HG02623 (cell line): Measurements from ENCODE around the gene OR4X2.
"Not testable (repeated sequence)": the region's sequence is repeated elsewhere in the genome, so short reads cannot be mapped to it uniquely, and the experiment has no call there.

ENCODE experiments used
- ATAC-seq: cut with Tn5 transposase; IDR thresholded peaks from one replicate; pipeline ENCODE4 v1.9.1; 2021; ENCODE audit warnings: moderate library complexity; ENCODE audit not compliant: unreplicated experiment

Gene OR4X2, protein sequence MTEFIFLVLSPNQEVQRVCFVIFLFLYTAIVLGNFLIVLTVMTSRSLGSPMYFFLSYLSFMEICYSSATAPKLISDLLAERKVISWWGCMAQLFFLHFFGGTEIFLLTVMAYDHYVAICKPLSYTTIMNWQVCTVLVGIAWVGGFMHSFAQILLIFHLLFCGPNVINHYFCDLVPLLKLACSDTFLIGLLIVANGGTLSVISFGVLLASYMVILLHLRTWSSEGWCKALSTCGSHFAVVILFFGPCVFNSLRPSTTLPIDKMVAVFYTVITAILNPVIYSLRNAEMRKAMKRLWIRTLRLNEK

DNA sequence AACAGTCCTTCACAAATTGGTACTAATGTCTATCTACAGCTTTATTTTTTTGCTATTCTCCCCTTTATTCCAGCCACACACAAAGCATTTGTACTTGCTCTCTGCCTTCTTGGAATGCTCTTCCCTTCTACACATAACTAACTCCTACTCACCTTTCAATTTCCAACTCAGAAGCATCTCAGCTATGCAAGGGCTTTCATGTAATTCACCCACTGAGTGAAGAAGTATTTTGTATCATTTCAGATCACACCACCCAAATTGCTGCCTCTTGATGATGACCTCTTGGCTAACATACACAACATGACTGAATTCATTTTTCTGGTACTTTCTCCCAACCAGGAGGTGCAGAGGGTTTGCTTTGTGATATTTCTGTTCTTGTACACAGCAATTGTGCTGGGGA lies at the start of gene OR4X2:
TSS of gene OR4X2 (plus strand) at position 301 of the 400 bp plus-strand sequence. CDS start at position 301, 0 bp downstream.
- no peak for ATAC-seq

DNA sequence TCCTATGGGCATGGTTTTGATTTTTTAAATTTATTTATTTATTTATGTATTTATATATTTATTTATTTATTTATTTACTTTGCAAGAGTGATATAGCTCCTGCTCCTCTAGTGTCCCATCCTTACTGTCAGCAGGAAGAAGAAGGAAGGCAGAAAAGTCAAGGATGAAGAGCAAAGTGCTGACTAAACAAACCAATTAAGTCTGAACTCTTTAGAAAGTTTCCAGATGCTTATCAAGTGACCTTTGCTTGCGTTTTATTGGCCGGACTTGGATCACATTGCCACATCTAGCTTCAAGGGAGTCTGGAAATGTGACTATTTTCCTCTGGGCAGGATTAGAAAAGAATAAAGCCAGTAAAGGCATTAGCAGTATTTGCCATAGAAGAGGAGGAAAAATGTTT lies 37.0 kb upstream of the OR4X2 start:
- ATAC-seq, result no peak

- no peak for ATAC-seq
Observed at GRCh38 chr11:48210052-48210451, 34.9 kb upstream of the OR4X2 start.

DNA sequence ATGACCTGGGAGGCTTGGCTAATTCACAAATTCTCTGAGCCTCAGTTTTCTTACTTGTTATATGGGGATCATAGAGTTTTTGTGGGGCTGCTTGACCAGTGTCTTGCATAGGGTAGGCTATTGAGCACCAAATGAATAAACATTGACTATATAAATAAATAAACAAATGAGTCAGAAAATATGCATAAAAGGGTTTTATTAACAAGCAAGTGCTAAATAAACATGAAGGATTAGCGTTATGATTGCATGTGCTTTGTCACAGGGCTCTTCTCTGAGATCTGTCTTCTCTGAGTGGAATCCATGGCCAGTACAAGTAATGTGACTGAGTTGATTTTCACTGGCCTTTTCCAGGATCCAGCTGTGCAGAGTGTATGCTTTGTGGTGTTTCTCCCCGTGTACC lies 28.4 kb upstream of the OR4X2 start, which contains the start of gene OR4B1:
TSS of gene OR4B1 (plus strand) at position 301 of the 400 bp plus-strand sequence. CDS start at position 301, 0 bp downstream.
- no peak for ATAC-seq

- no peak for ATAC-seq
Observed at GRCh38 chr11:48228761-48229160, 16.1 kb upstream of the OR4X2 start.

DNA sequence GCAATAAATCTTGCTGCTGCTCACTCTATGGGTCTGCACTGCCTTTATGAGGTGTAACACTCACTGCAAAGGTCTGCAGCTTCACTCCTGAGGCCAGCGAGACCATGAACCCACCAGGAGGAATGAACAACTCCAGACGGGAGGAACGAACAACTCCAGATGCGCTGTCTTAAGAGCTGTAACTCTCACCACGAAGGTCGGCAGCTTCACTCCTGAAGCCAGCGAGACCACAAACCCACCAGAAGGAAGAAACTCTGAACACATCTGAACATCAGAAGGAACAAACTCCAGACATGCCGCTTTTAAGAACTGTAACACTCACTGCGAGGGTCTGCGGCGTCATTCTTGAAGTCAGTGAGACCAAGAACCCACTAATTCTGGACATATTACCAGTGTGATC lies 14.8 kb upstream of the OR4X2 start:
- not testable (repeated sequence) for ATAC-seq

- no peak for ATAC-seq
Observed at GRCh38 chr11:48237727-48238126, 7.2 kb upstream of the OR4X2 start.

DNA sequence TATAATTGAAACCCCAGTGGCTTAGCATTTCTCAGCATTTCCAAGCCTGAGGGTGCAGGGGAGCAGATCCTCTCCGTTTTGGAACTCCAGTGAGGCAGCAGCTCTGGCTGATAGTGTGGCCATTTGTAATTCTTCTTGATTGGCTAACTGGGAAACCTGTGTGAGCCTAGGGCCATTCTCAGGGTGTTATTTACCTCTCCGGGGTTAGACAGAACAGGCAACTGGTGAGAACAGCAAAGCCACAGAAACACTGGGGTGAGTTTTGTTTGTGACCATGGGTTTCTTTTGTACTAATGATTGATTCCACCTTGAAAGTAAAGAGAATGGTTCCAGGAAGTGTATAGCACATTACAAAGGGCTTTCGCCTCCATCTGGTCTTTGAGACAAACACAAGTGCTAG lies 2.4 kb upstream of the OR4X2 start:
- no peak for ATAC-seq

- ATAC-seq, result no peak
Observed at GRCh38 chr11:48248902-48249301, 4.0 kb downstream of the OR4X2 start.

- ATAC-seq, result no peak
Observed at GRCh38 chr11:48261600-48261999, 16.7 kb downstream of the OR4X2 start.

GRCh38 chr11:48263423-48263911 lies 18.6 kb downstream of the OR4X2 start, which contains the start of gene OR4X1:
OR4X1 (plus strand) TSS chr11:48263861; CDS start chr11:48263861, 0 bp downstream.
- ATAC-seq, result no peak

GRCh38 chr11:48270621-48271020 lies 25.7 kb downstream of the OR4X2 start:
- ATAC-seq, result no peak

DNA sequence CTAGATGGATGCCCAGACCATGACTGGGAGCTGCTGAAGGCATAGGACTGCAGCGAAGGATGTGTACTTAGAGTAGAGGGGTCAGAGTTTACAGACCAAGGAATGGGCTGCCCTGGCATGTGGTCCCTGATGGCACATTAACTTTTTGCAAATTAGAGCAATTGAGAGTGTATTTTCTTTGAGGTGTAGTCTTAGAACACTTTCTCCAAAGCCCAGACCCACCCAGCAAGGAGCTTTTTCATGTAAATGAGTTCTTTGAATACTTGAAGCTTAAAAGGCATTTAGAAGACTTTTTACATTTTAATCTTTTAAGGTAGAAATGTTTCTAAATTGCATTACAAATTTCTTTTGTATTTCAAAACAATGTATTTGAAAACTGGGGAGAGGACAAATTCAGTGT lies 27.7 kb downstream of the OR4X2 start:
- ATAC-seq, result no peak
